ENCODE results near the gene PLEKHA8. TPM values are rescaled to one million over a fixed set of nuclear protein-coding genes. Genes with fewer than 3 reads are reported as not detected.

The PLEKHA8 gene
- total and polyA plus RNA-seq, 4 donors = 2.7 to 16.7 (median 6.5) TPM

- peaks cover 7 to 15% (median 12%) of the 10 kb centered on the region in 4 donors for H3K36me3 ChIP-seq (ENCODE audit: control insufficient read depth in 4 of 4, insufficient read depth in 4 of 4, low read length in 4 of 4)
- H3K9me3 ChIP-seq (ENCODE audit: control insufficient read depth in 4 of 4, insufficient read depth in 3 of 4, low read length in 3 of 4) = no peaks in the 10 kb centered on the region
- no peak overlapping the region for H3K4me3 ChIP-seq
- H3K9ac ChIP-seq (ENCODE audit: insufficient read depth in 1 of 2, low read length in 2 of 2) = no peak overlapping the region
- no peak overlapping the region for H3K27ac ChIP-seq (ENCODE audit: low read depth in 1 of 2, low read length in 1 of 2)
- peaks cover 0 to 4% (median 0%) of the 10 kb centered on the region in 5 donors for H3K4me1 ChIP-seq (ENCODE audit: control insufficient read depth in 5 of 5, insufficient read depth in 5 of 5, low read length in 5 of 5)
- no peak for ATAC-seq (ENCODE audit: insufficient read depth, low FRiP score)
- DNase-seq = no peak
- no peak for TF ChIP-seq CTCF (IDR thresholded peaks at IDR 0.05; ENCODE audit: control extremely low read depth, extremely low read depth)
- WGBS, 2 donors = 91 to 93% methylated on average over 2 of the region's 2 CpGs
- no peaks in the 10 kb centered on the region for H3K27me3 ChIP-seq (ENCODE audit: control insufficient read depth in 3 of 3, insufficient read depth in 3 of 3, low read length in 2 of 3)
These were observed 51.7 kb downstream of the PLEKHA8 start for GRCh38 chr7:30079880-30080279.

- peaks cover 7 to 18% (median 14%) of the 10 kb centered on the region in 4 donors for H3K36me3 ChIP-seq (ENCODE audit: control insufficient read depth in 4 of 4, insufficient read depth in 4 of 4, low read length in 4 of 4)
- DNase-seq = no peak
- ATAC-seq (ENCODE audit: insufficient read depth, low FRiP score) = no peak
- no peak overlapping the region for H3K27ac ChIP-seq (ENCODE audit: low read depth in 1 of 2, low read length in 1 of 2)
- WGBS, 2 donors = 94 to 98% methylated on average over 3 of the region's 3 CpGs
- H3K27me3 ChIP-seq (ENCODE audit: control insufficient read depth in 3 of 3, insufficient read depth in 3 of 3, low read length in 2 of 3) = no peaks in the 10 kb centered on the region
- H3K4me1 ChIP-seq (ENCODE audit: control insufficient read depth in 5 of 5, insufficient read depth in 5 of 5, low read length in 5 of 5) = peaks cover 0 to 4% (median 0%) of the 10 kb centered on the region in 5 donors
- H3K4me3 ChIP-seq = no peak overlapping the region
- no peaks in the 10 kb centered on the region for H3K9me3 ChIP-seq (ENCODE audit: control insufficient read depth in 4 of 4, insufficient read depth in 3 of 4, low read length in 3 of 4)
- no peak for TF ChIP-seq CTCF (IDR thresholded peaks at IDR 0.05; ENCODE audit: control extremely low read depth, extremely low read depth)
- H3K9ac ChIP-seq (ENCODE audit: insufficient read depth in 1 of 2, low read length in 2 of 2) = no peak overlapping the region
These were observed 52.6 kb downstream of the PLEKHA8 start for GRCh38 chr7:30080818-30081217.

- Histone ChIP-seq H3K27ac (ENCODE audit: low read depth in 1 of 2, low read length in 1 of 2) (no peak overlapping the region), H3K36me3 (ENCODE audit: control insufficient read depth in 4 of 4, insufficient read depth in 4 of 4, low read length in 4 of 4) (peaks cover 7 to 18% (median 14%) of the 10 kb centered on the region in 4 donors), H3K27me3 (ENCODE audit: control insufficient read depth in 3 of 3, insufficient read depth in 3 of 3, low read length in 2 of 3) (no peaks in the 10 kb centered on the region), H3K9ac (ENCODE audit: insufficient read depth in 1 of 2, low read length in 2 of 2) (no peak overlapping the region), H3K4me1 (ENCODE audit: control insufficient read depth in 5 of 5, insufficient read depth in 5 of 5, low read length in 5 of 5) (peaks cover 0 to 2% (median 0%) of the 10 kb centered on the region in 5 donors), H3K9me3 (ENCODE audit: control insufficient read depth in 4 of 4, insufficient read depth in 3 of 4, low read length in 3 of 4) (no peaks in the 10 kb centered on the region), H3K4me3 (no peak overlapping the region)
- ATAC-seq (ENCODE audit: insufficient read depth, low FRiP score) (no peak), DNase-seq (no peak)
- WGBS, 2 donors = 90 to 91% methylated on average over 3 of the region's 3 CpGs
- TF ChIP-seq CTCF (IDR thresholded peaks at IDR 0.05; ENCODE audit: control extremely low read depth, extremely low read depth) = no peak
These were observed 54.5 kb downstream of the PLEKHA8 start for GRCh38 chr7:30082686-30083085.

- Histone ChIP-seq H3K9ac (ENCODE audit: insufficient read depth in 1 of 2, low read length in 2 of 2) (no peak overlapping the region), H3K27ac (ENCODE audit: low read depth in 1 of 2, low read length in 1 of 2) (no peak overlapping the region), H3K9me3 (ENCODE audit: control insufficient read depth in 4 of 4, insufficient read depth in 3 of 4, low read length in 3 of 4) (no peaks in the 10 kb centered on the region), H3K4me3 (no peak overlapping the region), H3K4me1 (ENCODE audit: control insufficient read depth in 5 of 5, insufficient read depth in 5 of 5, low read length in 5 of 5) (peaks cover 0 to 2% (median 0%) of the 10 kb centered on the region in 5 donors), H3K27me3 (ENCODE audit: control insufficient read depth in 3 of 3, insufficient read depth in 3 of 3, low read length in 2 of 3) (no peaks in the 10 kb centered on the region), H3K36me3 (ENCODE audit: control insufficient read depth in 4 of 4, insufficient read depth in 4 of 4, low read length in 4 of 4) (peaks cover 6 to 18% (median 14%) of the 10 kb centered on the region in 4 donors)
- peak in 2 of 3 donors; percentile 16 to 22 for DNase-seq
- ATAC-seq (ENCODE audit: insufficient read depth, low FRiP score) = no peak
- WGBS, 2 donors = 63 to 79% methylated on average over 1 of the region's 1 CpG
- no peak for TF ChIP-seq CTCF (IDR thresholded peaks at IDR 0.05; ENCODE audit: control extremely low read depth, extremely low read depth)
These were observed 55.1 kb downstream of the PLEKHA8 start for GRCh38 chr7:30083334-30083733.
